Mucosa of rectum (tissue), 2 donors: ENCODE data around the gene MYCL.
A peak's percentile ranks its signal among the peaks of the same experiment; 100 is the strongest.

Experiments used
- H3K27ac ChIP-seq, 2 donors: one replicate each; pipeline ENCODE4 v1.7.0; 2013; ENCODE audit warnings: inconsistent platforms in 2 of 2, low read depth in 2 of 2, low read length in 2 of 2
- H3K27me3 ChIP-seq, 2 donors: one replicate each; pipeline ENCODE4 v1.7.0; 2013; ENCODE audit warnings: low read length in 2 of 2; ENCODE audit not compliant: control insufficient read depth in 2 of 2, insufficient read depth in 2 of 2
- H3K36me3 ChIP-seq, 2 donors: one replicate each; pipeline ENCODE4 v1.7.0; 2013; ENCODE audit warnings: low read length in 2 of 2; ENCODE audit not compliant: control insufficient read depth in 2 of 2, insufficient read depth in 2 of 2
- H3K4me1 ChIP-seq, 2 donors: one replicate each; pipeline ENCODE4 v1.7.0; 2013; ENCODE audit warnings: low read length in 2 of 2, mild to moderate bottlenecking in 1 of 2; ENCODE audit not compliant: control insufficient read depth in 2 of 2, insufficient read depth in 2 of 2
- H3K4me3 ChIP-seq, 2 donors: one replicate each; pipeline ENCODE4 v1.7.0; 2013; ENCODE audit warnings: low read length in 2 of 2
- H3K9ac ChIP-seq, 2 donors: one replicate each; pipeline ENCODE4 v1.7.0; 2013; ENCODE audit warnings: low read length in 2 of 2, low read depth in 1 of 2, mild to moderate bottlenecking in 1 of 2
- H3K9me3 ChIP-seq, 2 donors: one replicate each; pipeline ENCODE4 v1.7.0; 2013; ENCODE audit warnings: low read length in 2 of 2; ENCODE audit not compliant: control insufficient read depth in 2 of 2
- donor health status: healthy.
- donor health status: Normal muscosa, but diverticular disease.

MYCL gene

DNA sequence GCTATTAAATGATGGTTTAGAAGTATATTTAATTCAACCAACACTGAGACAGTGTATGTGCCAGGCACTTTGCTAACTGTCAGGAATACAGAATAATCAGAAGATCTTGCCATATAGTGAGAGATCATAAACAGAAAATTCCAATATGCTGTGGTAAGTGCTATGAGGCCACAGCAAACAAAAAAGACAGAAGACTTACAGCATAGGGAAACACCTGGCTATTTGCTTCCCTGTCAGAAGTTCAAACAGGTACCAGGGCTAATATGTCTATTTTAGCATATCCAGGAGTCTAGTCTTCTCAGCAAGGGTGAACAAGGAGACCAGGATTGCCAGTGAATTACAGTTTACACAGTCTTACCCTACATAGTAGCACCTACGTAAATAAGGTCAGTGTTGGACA is 48.8 kb downstream of the MYCL start:
- H3K4me1 ChIP-seq: peaks cover 0 to 8% of the 10 kb centered on the region in 2 donors
- H3K4me3 ChIP-seq: no peak overlapping the region
- no peak overlapping the region for H3K27ac ChIP-seq
- H3K9me3 ChIP-seq: no peaks in the 10 kb centered on the region
- no peaks in the 10 kb centered on the region for H3K27me3 ChIP-seq
- no peak overlapping the region for H3K9ac ChIP-seq
- H3K36me3 ChIP-seq: peaks cover 8 to 10% of the 10 kb centered on the region in 2 donors

DNA sequence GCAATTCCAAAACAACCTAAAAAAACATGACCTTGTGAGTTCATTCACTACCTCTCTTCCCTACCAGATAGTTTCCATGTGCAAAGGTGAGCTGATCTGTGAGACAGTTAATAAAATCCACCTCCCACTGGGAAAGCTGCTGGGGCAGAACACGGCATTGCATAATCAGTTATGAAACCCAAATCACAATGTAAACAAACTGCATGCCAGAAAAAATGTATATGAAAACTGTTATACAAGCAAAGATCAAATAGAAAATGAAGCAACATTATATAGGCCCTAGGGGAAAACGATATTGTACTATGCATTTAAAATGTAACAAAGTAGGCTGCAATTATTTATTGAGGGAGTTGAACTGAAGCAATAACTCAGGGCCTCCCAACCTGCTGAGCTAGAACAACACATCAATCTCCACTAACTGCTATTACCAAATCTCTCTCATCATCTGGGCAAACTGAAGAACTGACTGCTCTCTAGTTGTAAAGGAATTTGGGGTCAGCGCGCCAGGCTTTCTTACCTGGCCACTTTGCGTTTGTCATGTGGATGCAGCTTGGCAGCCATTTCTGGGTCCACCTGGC is 49.4 kb downstream of the MYCL start:
- no peak overlapping the region for H3K4me3 ChIP-seq
- no peak overlapping the region for H3K27ac ChIP-seq
- no peaks in the 10 kb centered on the region for H3K9me3 ChIP-seq
- H3K27me3 ChIP-seq: no peaks in the 10 kb centered on the region
- peaks cover 10 to 14% of the 10 kb centered on the region in 2 donors for H3K36me3 ChIP-seq
- H3K4me1 ChIP-seq: peaks cover 0 to 8% of the 10 kb centered on the region in 2 donors
- H3K9ac ChIP-seq: no peak overlapping the region

DNA sequence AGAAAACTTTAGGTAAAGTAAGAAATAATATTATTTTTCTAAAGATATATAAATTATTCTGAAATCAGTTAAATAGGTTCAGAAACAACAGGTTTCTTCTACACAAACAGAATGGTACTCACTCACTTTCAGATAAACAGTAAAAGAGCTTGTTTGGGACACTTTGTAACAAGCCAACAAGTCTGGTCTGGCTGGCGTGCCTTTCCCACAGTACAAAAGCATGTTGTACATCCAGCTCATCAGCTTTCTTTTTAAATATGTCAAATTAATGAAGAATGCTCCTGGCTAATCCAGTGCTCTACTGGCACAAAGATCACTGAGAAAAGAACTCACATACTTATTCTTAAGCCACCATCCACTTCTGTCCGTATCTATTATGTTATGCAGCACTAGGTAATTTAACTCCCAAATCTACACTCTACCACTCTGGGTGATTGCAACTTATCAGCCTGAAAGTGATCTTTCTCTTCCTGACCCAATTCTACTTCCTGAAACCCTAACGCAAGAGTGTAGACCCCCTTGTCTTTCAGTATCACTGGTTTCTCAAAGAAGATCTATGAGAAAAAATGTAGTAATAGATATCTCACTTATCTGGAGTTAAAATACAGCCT is 51.0 kb downstream of the MYCL start:
- H3K36me3 ChIP-seq: peaks cover 10 to 12% of the 10 kb centered on the region in 2 donors
- H3K4me3 ChIP-seq: no peak overlapping the region
- H3K9ac ChIP-seq: no peak overlapping the region
- no peaks in the 10 kb centered on the region for H3K27me3 ChIP-seq
- no peaks in the 10 kb centered on the region for H3K9me3 ChIP-seq
- H3K27ac ChIP-seq: no peak overlapping the region
- H3K4me1 ChIP-seq: peaks cover 8 to 18% of the 10 kb centered on the region in 2 donors

DNA sequence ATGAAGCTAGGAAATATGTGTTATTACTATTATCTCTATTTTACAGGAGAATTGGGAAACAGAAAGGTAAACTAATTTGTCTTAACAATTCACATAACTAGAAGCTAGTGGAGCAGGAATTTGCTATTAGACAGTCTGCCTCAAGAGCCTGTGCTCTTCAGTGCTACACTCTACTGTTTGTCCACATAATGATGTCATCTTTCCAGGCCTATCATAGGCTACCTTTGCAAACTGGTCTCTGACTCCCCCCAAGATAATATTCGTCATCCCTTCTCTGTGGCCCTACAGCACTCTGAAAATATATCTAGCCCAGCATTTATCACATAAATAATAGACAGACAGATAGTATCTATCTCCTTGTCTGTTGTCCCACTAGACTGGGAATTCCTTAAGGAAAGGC is 52.5 kb downstream of the MYCL start:
- peaks cover 8 to 10% of the 10 kb centered on the region in 2 donors for H3K36me3 ChIP-seq

DNA sequence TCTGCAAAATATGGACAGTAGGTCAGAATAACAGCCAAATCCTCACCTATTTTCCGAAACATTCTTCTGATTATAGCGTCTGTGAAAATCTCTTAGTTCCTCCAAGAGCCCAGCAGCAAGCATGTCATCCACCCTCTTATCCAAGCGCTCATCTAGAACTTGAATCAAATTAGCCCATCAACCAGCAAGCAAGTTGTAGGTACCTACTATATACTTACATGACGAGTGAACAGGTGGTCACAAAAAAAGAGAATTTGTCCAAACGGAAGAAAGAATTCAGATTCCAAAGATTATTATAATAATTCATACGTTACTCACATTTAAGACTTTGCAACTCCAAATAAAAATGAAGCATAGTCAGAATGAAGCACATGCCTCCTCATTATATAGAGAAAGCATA is 53.8 kb downstream of the MYCL start:
- no peak overlapping the region for H3K4me3 ChIP-seq
- no peaks in the 10 kb centered on the region for H3K9me3 ChIP-seq
- no peak overlapping the region for H3K27ac ChIP-seq
- H3K36me3 ChIP-seq: peaks cover 7 to 17% of the 10 kb centered on the region in 2 donors
- no peak overlapping the region for H3K9ac ChIP-seq
- H3K27me3 ChIP-seq: no peaks in the 10 kb centered on the region
- H3K4me1 ChIP-seq: peaks cover 17 to 31% of the 10 kb centered on the region in 2 donors

More for the DNA sequence above, 52.5 kb downstream of the MYCL start:
- Histone ChIP-seq H3K4me1 (peaks cover 17 to 31% of the 10 kb centered on the region in 2 donors), H3K27me3 (no peaks in the 10 kb centered on the region), H3K4me3 (no peak overlapping the region), H3K9ac (no peak overlapping the region), H3K9me3 (no peaks in the 10 kb centered on the region), H3K27ac (no peak overlapping the region)

DNA sequence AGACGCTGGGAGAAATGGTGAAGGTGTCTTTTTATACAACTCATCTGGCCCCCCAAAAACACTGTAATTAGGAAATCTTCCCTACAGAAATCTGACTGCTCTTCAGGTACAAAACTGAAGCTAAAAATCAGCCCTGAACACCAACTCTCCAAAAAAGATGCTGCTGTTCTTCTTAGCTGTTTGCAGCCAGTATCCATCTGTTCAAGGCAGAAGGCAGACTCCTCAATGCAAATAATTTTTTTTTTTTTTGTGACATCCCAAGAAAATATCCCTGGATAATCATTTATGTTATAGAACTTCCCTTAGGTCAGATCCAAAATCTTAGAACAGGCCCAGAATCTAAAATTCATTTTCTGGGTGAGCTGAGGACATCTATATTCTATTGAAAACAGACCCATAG is 54.9 kb downstream of the MYCL start:
- Histone ChIP-seq H3K27ac (peak overlapping the region; percentile 49 to 68), H3K9me3 (no peaks in the 10 kb centered on the region), H3K4me1 (peaks cover 17 to 23% of the 10 kb centered on the region in 2 donors), H3K36me3 (peaks cover 17 to 27% of the 10 kb centered on the region in 2 donors), H3K4me3 (no peak overlapping the region), H3K9ac (no peak overlapping the region), H3K27me3 (no peaks in the 10 kb centered on the region)

DNA sequence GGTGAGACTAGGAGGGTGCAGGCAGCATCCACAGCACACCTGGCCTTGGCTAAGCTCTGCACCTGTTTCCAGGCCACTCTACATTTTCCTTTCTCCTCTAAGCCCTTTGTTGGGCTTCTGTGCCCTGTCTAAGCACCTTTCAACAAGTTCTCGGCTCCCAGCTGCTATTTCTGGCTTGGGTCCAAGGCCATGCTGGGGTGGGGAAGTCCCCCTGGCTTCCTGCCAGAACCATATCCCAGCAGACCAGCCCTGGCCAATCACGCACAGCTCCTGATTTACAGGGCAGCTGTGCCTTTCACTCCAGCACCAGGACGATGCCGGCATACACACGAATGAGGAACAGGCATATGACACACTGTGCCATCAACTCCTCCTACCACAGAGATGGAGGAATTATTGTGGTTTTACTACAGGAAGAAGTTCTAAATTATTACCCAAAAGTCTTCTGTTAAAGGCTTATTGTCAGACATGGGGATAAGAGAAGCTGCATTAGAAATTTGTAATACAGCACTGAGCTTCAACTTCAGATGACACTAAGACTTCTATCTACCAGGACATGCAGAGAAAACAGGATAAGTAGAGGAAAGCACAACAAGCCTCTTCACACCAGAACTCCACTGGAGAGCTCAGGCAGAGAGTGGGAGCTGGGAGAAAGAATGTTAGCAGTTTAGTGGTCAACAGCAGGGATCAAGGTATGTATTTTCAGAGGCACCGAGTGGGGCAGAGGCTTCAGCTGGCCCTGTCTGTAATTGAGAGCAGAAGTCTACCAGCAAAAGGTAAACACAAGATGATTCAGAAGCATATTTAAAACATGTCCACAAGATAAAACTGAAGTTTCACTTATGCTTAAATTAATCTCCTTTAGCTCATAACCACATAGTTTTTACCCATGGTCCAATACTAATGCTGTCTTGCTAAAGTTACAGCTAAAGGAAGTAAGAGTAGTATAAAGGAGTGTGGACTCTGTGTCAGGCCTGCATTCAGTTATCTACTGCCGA is 55.8 kb downstream of the MYCL start:
- peak overlapping the region in 1 of 2 donors; percentile 1 for H3K9ac ChIP-seq
- peaks cover 20 to 36% of the 10 kb centered on the region in 2 donors for H3K36me3 ChIP-seq
- peaks cover 17 to 23% of the 10 kb centered on the region in 2 donors for H3K4me1 ChIP-seq
- no peaks in the 10 kb centered on the region for H3K9me3 ChIP-seq
- peak overlapping the region; percentile 49 to 68 for H3K27ac ChIP-seq
- H3K4me3 ChIP-seq: peak overlapping the region in 1 of 2 donors; percentile 22
- H3K27me3 ChIP-seq: no peaks in the 10 kb centered on the region
